HepG2 (cell line): ENCODE measurements around the gene WDR31. TPM values are rescaled to one million over a fixed set of nuclear protein-coding genes. Genes with fewer than 3 reads are reported as not detected.

Experiments
- CHD2 ChIP-seq: IDR thresholded peaks from 2 replicates; pipeline ENCODE4 v1.6.1; 2011; ENCODE audit warnings: low read depth, low read length, improper control_type of control experiment
- GATAD1 ChIP-seq: IDR thresholded peaks from 2 replicates; pipeline ENCODE4 v1.6.1; 2016; ENCODE audit warnings: missing genetic modification reagents, missing compliant biosample characterization
- MYNN ChIP-seq: sonication (generic); formaldehyde crosslinking; IDR thresholded peaks from 2 replicates; pipeline ENCODE4 v1.4.0; 2020; ENCODE audit warnings: mild to moderate bottlenecking, low read depth, missing genetic modification reagents
- PBX2 ChIP-seq: IDR thresholded peaks from 2 replicates; pipeline ENCODE4 v1.6.1; 2016; ENCODE audit warnings: control low read depth
- POLR2G ChIP-seq: fragments of 200-400 bp; formaldehyde crosslinking; IDR thresholded peaks from 2 replicates; pipeline ENCODE4 v1.6.1; 2018; ENCODE audit warnings: mild to moderate bottlenecking, low read depth, low read length, moderate library complexity
- ZKSCAN5 ChIP-seq: sonication (generic); formaldehyde crosslinking; IDR thresholded peaks from 2 replicates; pipeline ENCODE4 v1.5.1; 2020; ENCODE audit warnings: mild to moderate bottlenecking, missing genetic modification reagents
- ZMYM2 ChIP-seq: sonication (generic); formaldehyde crosslinking; IDR thresholded peaks from 2 replicates; pipeline ENCODE4 v1.8.0; 2022; ENCODE audit warnings: mild to moderate bottlenecking, missing genetic modification reagents
- ZNF124 ChIP-seq: sonication (generic); formaldehyde crosslinking; IDR thresholded peaks from 2 replicates; pipeline ENCODE4 v1.4.0; 2020; ENCODE audit warnings: missing genetic modification reagents
- ZNF276 ChIP-seq: sonication (generic); formaldehyde crosslinking; IDR thresholded peaks from 2 replicates; pipeline ENCODE4 v1.4.0; 2020; ENCODE audit warnings: mild to moderate bottlenecking, low read depth, missing genetic modification reagents
- ZNF362 ChIP-seq: sonication (generic); formaldehyde crosslinking; IDR thresholded peaks from 2 replicates; pipeline ENCODE4 v1.4.0; 2020; ENCODE audit warnings: missing genetic modification reagents, mild to moderate bottlenecking, borderline replicate concordance
- ZNF446 ChIP-seq: sonication (generic); formaldehyde crosslinking; IDR thresholded peaks from 2 replicates; pipeline ENCODE4 v1.5.0; 2020; ENCODE audit warnings: mild to moderate bottlenecking, missing genetic modification reagents
- ZNF549 ChIP-seq: sonication (generic); formaldehyde crosslinking; IDR thresholded peaks from 2 replicates; pipeline ENCODE4 v1.5.0; 2020; ENCODE audit warnings: missing genetic modification reagents
- ZSCAN25 ChIP-seq: sonication (generic); formaldehyde crosslinking; IDR thresholded peaks from 2 replicates; pipeline ENCODE4 v1.8.0; 2022; ENCODE audit warnings: mild to moderate bottlenecking, missing genetic modification reagents
- polyA plus RNA-seq, 8 experiments: library from polyadenylated mRNA; depleted of rRNA in 3 of 8; stranded (reverse) in 7 of 8; unstranded in 1 of 8; fragments of >200 nt; fragmentation: Illumina TruSeq in 4 of 8; extraction: Trizol in 4 of 8; gene quantifications; 2 replicates each; pipeline versions ENCODE4 v1.2.1 to v1.2.3, GENCODE V29; 2011 to 2016; ENCODE audit warnings: low read depth in 4 of 8, missing spikeins in 1 of 8, mixed read lengths in 1 of 8; ENCODE audit not compliant: insufficient read depth in 1 of 8
- total RNA-seq, 5 experiments: library from RNA; depleted of rRNA; stranded (reverse); fragments of >200 nt; fragmentation: Illumina TruSeq; extraction: Trizol; gene quantifications; 2 replicates each; pipeline ENCODE4 v1.2.3, GENCODE V29; 2016; ENCODE audit warnings: low read depth in 1 of 5
- TF ChIP-seq, protein P1 (sequence below): sonication (generic); formaldehyde crosslinking; IDR thresholded peaks from 2 replicates; pipeline ENCODE4 v1.4.0; 2020; ENCODE audit warnings: missing genetic modification reagents
- TF ChIP-seq, protein P2 (sequence below): sonication (generic); formaldehyde crosslinking; IDR thresholded peaks from 2 replicates; pipeline ENCODE4 v1.4.0; 2020; ENCODE audit warnings: mild to moderate bottlenecking, missing genetic modification reagents
- TF ChIP-seq, protein P3 (sequence below): sonication (generic); formaldehyde crosslinking; IDR thresholded peaks from 2 replicates; pipeline ENCODE4 v1.5.0; 2020; ENCODE audit warnings: mild to moderate bottlenecking, missing genetic modification reagents

The WDR31 gene
- total and polyA plus RNA-seq, 2 of the 13 experiments (the other 11 are each of a cell fraction or from before 2014, with no cell fraction given): 0.33 to 1.7 TPM

DNA sequence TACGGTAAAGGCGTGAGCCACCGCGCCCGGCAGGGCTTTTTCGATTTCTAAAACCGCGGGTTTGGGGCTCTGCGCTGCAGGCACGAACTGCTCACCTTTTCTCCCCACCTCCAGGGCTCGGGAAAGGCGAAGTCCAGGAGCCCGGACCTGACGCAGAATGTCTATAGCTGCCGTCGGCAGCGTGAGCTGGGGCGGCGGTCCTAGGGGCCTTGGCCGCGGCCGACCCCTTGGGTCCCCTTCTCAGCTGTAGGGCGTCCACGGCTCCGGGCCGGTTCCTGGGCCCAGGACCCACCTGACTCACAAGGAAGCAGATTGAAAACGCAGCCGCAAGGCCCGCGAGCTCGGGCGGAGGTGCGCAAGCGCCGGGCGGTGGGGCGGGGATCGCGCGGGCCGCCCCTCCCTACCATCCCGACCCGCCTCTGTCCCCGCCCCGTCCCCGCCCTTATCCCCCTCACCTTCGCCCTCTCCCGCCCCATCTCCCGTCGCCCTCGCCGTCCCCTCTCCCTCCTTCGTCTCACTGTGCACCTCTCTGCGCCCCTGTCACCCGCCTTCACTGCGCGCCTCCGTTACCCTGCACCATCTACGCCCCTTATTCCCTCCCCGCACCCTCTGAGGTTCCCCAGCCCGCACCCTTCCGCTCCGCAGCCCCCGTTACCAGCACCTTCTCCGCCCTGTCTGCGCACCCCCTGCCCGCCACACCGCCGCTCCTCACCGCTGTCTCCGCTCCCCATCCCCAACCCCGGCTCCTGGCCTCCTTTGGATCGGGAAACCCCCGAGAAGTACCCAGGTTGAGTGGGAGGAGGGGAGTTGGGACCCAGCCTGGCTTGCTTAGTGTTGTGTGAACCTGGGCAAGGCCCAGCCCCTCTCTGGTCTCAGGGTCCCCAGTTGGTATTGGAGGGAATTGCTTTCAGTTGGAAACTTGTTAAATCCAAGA is 36.8 kb upstream of the WDR31 start, which contains the start of gene HDHD3 (continued):
- TF ChIP-seq, protein P1, sequence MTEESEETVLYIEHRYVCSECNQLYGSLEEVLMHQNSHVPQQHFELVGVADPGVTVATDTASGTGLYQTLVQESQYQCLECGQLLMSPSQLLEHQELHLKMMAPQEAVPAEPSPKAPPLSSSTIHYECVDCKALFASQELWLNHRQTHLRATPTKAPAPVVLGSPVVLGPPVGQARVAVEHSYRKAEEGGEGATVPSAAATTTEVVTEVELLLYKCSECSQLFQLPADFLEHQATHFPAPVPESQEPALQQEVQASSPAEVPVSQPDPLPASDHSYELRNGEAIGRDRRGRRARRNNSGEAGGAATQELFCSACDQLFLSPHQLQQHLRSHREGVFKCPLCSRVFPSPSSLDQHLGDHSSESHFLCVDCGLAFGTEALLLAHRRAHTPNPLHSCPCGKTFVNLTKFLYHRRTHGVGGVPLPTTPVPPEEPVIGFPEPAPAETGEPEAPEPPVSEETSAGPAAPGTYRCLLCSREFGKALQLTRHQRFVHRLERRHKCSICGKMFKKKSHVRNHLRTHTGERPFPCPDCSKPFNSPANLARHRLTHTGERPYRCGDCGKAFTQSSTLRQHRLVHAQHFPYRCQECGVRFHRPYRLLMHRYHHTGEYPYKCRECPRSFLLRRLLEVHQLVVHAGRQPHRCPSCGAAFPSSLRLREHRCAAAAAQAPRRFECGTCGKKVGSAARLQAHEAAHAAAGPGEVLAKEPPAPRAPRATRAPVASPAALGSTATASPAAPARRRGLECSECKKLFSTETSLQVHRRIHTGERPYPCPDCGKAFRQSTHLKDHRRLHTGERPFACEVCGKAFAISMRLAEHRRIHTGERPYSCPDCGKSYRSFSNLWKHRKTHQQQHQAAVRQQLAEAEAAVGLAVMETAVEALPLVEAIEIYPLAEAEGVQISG: no peak
- TF ChIP-seq CHD2 (no peak), ZNF549 (CRISPR knock-in tag) (no peak), ZNF124 (CRISPR knock-in tag) (no peak), ZMYM2 (0 out of 2 replicates have a peak, but pooled peaks have one; percentile 41), POLR2G (peak; percentile 82), MYNN (CRISPR knock-in tag) (no peak), ZNF362 (no peak; the same call in 1 of the 2 replicates), GATAD1 (CRISPR knock-in tag) (no peak), ZKSCAN5 (no peak), ZNF446 (CRISPR knock-in tag) (peak; percentile 76; the same call in 1 of the 2 replicates), PBX2 (CRISPR knock-in tag) (no peak), ZSCAN25 (CRISPR knock-in tag) (peak; percentile 91), ZNF276 (CRISPR knock-in tag) (no peak)
- TF ChIP-seq, protein P2, sequence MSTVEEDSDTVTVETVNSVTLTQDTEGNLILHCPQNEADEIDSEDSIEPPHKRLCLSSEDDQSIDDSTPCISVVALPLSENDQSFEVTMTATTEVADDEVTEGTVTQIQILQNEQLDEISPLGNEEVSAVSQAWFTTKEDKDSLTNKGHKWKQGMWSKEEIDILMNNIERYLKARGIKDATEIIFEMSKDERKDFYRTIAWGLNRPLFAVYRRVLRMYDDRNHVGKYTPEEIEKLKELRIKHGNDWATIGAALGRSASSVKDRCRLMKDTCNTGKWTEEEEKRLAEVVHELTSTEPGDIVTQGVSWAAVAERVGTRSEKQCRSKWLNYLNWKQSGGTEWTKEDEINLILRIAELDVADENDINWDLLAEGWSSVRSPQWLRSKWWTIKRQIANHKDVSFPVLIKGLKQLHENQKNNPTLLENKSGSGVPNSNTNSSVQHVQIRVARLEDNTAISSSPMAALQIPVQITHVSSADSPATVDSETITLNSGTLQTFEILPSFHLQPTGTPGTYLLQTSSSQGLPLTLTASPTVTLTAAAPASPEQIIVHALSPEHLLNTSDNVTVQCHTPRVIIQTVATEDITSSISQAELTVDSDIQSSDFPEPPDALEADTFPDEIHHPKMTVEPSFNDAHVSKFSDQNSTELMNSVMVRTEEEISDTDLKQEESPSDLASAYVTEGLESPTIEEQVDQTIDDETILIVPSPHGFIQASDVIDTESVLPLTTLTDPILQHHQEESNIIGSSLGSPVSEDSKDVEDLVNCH: no peak
- TF ChIP-seq, protein P3, sequence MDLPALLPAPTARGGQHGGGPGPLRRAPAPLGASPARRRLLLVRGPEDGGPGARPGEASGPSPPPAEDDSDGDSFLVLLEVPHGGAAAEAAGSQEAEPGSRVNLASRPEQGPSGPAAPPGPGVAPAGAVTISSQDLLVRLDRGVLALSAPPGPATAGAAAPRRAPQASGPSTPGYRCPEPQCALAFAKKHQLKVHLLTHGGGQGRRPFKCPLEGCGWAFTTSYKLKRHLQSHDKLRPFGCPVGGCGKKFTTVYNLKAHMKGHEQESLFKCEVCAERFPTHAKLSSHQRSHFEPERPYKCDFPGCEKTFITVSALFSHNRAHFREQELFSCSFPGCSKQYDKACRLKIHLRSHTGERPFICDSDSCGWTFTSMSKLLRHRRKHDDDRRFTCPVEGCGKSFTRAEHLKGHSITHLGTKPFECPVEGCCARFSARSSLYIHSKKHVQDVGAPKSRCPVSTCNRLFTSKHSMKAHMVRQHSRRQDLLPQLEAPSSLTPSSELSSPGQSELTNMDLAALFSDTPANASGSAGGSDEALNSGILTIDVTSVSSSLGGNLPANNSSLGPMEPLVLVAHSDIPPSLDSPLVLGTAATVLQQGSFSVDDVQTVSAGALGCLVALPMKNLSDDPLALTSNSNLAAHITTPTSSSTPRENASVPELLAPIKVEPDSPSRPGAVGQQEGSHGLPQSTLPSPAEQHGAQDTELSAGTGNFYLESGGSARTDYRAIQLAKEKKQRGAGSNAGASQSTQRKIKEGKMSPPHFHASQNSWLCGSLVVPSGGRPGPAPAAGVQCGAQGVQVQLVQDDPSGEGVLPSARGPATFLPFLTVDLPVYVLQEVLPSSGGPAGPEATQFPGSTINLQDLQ (CRISPR knock-in tag): no peak
